ENCODE measurements around the gene UNC13C.

Gene UNC13C

DNA sequence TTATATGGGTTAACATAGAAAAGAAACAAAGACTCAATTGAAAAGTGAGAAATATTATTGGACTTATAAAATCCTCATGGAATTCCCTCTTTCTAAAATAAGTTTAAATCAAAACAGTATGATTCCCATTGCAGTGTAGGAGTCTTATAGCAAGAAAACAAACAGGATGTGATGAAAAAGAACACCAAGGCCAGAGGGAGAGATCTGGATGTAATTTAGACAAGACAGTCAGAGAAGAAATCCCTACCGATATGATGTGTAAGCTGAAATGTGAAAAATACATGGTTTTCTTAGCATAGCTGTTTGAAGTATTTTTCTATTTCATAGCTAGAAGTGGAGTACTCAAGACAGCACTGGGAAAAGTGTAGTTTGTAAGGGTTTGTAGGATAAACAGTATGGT, 697.0 kb downstream of the UNC13C start:
- no peak overlapping the region for H3K4me3 ChIP-seq (ENCODE audit: low read length)
- no CpG with 5 or more reads among the region's 1 CpG for WGBS (ENCODE audit: insufficient coverage, insufficient read length)
- no peaks in the 10 kb centered on the region for H3K9me3 ChIP-seq (ENCODE audit: control insufficient read depth, insufficient read depth, low read length)
- H3K27ac ChIP-seq (ENCODE audit: low read length), result no peak overlapping the region
- H3K4me1 ChIP-seq (ENCODE audit: control insufficient read depth, insufficient read depth, low read length), result no peaks in the 10 kb centered on the region
- no peak for DNase-seq (ENCODE audit: low read depth, low spot score)
- no peaks in the 10 kb centered on the region for H3K27me3 ChIP-seq (ENCODE audit: control insufficient read depth, insufficient read depth, low read length)
- H3K36me3 ChIP-seq (ENCODE audit: control insufficient read depth, insufficient read depth, low read length), result no peaks in the 10 kb centered on the region

GRCh38 chr15:54681584-54681983, 703.3 kb downstream of the UNC13C start:
- H3K4me1 ChIP-seq (ENCODE audit: control insufficient read depth, insufficient read depth, low read length), result no peaks in the 10 kb centered on the region
- H3K27me3 ChIP-seq (ENCODE audit: control insufficient read depth, insufficient read depth, low read length), result no peaks in the 10 kb centered on the region
- no CpG with 5 or more reads among the region's 2 CpGs for WGBS (ENCODE audit: insufficient coverage, insufficient read length)
- H3K4me3 ChIP-seq (ENCODE audit: low read length), result no peak overlapping the region
- H3K36me3 ChIP-seq (ENCODE audit: control insufficient read depth, insufficient read depth, low read length), result no peaks in the 10 kb centered on the region
- no peaks in the 10 kb centered on the region for H3K9me3 ChIP-seq (ENCODE audit: control insufficient read depth, insufficient read depth, low read length)
- DNase-seq (ENCODE audit: low read depth, low spot score), result no peak
- H3K27ac ChIP-seq (ENCODE audit: low read length), result no peak overlapping the region

Measured in iPS DF 6.9 (cell line).